IPS-11a (cell line): ENCODE results near the gene IL17RE.
"Not testable (repeated sequence)": the region's sequence is repeated elsewhere in the genome, so short reads cannot be mapped to it uniquely, and the experiment has no call there.

Source experiments
- H3K4me3 ChIP-seq: one replicate; pipeline ENCODE4 v1.5.1; 2013; ENCODE audit warnings: low read depth, low read length, control low read depth

Gene IL17RE

DNA sequence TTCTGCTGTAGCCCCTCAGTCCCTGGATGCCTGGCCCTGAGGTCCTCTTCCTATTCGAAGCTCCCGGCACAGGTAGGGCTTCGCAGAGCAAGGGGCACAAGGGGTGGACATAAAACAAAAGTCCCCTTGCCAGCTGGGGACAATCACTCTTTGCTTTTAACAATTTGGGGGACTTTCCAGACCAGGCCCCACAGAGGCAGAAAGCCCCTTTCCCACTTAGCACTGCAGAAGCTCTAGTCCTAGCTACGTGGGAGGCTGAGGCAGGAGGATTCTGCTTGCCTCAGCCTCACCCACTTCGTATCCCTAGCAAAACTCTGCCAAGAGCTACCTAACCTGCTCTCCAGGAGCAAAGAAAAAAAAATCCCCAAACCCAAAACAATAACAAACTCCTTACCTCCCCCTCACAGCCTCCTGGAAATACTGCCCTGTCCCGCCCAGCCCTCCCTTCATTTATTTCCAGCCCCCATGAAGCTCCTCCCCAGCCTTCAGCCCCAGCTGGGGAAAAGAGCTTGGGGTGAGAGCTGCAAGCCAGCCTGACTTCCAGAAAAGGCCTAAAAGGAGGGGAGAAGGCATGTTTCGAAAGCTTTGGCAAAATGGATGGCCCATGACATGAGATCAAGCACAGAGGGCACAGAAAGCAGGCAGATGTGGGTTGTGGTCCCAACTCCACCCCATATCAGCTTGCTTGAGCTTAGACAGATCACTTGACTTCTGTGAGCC is 22.7 kb upstream of the IL17RE start, which contains the start of gene CIDEC:
CIDEC (minus strand) TSS at position 424 of the 720 bp plus-strand sequence. CDS start 1,767 bp downstream, outside the sequence.
- H3K4me3 ChIP-seq, result no peak within 1 kb of the TSS

DNA sequence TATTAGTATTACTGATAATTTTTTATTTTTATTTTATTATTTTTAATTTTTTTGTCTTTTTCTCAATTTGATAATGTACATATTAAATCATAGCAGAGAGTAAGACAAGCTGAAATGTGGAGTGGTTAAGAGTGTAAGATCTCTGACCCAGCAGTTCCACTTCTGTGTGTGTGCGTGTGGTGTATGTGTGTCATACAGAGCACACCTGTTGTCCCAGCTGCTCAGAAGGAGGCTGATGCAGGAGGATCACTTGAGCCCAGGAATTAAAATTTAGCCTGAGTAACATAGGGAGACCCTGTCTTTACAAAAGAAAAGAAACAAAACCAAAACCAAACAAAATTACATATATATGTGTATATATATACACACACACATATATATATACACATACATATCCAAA is 21.2 kb upstream of the IL17RE start:
- H3K4me3 ChIP-seq, result no peak overlapping the region

DNA sequence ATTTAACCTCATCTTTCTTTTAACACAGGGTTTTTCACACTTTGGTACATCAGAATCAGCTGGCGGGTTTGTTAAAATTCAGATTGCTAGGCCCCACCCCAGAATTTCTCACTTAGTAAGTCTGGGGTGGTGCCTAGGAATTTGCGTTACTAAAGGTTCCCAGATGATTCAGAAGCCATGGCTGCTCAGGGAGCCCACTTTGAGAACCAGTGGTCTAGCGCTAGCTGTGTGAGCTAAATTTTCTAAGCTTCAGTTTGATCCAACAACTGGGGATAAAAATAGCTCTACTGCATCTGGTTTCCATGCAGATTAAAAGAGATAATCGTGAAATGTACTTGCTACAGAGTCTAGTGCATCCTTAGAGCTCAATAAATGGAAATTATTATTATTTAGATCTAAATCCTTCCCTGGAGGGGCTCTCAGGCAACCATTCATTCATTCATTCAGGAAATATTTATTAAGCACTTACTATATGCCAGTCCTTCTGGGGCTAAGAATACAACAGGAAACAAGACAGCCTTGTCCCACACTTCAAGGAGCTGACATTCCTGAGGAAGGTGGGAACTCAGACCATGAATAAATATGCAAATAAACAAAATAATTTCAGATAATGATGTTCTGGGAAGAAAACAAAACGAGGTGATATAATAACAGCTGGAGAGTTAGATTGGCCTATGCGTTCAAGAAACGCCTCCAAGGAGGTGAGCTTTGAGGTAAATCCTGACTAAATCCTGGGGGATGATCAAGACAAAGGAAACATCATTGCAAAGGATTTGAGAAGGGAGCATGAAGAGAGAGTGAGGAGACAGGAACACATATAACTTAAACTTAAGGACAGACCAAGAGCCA is 18.7 kb upstream of the IL17RE start:
- no peak overlapping the region for H3K4me3 ChIP-seq

DNA sequence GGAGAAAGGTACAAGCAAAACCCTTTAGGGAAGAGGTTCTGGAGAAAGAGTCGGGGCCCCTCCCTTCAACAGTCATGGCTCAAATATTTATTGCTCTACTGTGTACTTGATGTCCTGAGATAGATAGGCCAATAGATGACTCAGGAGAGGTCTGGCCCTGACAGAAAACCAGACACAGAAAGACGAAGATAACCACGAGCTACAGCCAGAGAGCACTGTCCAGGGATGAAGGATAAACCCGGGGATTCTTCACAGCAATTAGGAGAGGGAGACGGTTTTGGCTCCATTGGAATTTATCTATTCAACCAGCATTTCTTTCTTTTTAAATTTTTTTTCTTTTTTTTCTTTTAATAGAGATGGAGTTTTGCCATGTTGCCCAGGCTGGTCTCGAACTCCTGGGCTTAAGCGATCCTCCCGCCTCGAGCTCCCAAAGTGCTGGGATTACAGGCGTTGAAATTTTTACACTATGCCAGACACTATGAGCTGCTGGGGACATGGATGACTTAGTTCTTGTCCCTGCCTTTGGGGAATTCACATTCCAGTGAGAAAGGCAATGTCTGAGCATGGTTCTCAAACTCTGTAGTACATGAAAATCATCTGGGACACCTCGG is 18.0 kb upstream of the IL17RE start:
- no peak overlapping the region for H3K4me3 ChIP-seq

DNA sequence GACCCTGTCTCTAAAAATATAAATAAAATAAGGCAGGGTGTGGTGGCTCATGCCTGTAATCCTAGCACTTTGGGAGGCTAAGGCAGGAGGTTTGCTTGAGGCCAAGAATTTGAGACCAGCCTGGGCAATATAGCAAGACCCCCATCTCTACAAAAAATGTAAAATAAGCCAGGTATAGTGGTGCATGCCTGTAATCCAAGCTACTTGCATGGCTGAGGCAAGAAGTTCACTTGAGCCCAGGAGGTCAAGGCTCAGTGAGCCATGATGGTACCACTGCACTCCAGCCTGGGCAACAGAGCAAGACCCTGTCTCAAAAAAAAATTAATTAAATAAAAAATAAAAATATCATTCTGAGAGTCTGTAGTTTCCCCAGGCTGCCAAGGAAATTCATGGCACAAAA is 16.3 kb upstream of the IL17RE start:
- H3K4me3 ChIP-seq, result no peak overlapping the region

DNA sequence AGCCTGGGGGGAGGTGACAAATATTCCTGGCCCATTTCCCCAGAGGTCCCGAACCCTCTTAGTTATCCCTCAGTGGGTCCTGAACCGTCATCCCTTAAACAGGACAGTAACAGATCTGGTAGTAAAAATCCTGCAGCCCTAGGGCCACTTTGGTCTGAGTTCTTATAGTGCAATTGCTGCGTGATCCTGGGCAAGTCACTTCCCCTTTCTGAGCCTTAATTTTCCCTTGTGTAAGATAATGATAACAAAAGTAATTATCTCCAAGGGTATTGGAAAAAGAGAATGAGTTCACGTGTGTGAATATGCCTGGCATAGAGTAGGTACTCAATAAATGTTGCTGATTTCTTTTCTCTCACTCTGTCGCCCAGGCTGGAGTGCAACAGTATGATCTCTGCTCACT is 15.2 kb upstream of the IL17RE start:
- H3K4me3 ChIP-seq, result no peak overlapping the region

DNA sequence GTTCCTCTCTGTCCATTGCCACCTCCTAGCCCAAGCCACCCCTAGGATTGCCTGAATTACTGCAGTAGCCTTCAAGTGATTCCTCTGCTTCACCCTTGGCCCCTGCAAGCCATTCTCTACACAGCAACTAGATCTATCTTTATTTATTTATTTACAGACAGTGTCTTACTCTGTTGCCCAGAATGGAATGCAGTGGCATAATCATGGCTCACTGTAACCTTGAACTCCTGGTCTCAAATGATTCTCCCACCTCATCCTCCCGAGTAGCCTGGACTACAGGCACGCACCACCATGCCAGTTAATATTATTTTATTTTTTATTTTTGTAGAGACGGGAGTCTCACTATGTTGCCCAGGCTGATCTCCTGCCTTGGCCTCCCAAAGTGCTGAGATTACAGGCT is 14.1 kb upstream of the IL17RE start:
- H3K4me3 ChIP-seq, result no peak overlapping the region

DNA sequence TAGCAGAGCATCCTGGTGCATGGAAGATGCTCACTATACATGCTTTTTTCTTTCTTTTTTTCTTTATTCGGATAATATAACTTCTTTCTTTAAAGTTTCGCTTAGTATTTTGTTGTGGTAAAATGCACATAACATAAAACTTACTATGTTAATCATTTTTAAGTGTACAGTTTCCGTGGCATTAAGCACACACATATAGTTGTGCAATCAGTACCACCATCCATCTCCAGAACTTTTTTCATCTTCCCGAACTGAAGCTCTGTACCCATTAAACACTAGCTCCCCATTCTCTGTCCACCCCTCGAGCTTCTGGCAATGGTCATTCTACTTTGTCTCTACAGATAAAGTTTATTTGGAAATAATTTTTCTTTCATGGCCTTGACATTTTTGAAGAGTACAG is 13.2 kb upstream of the IL17RE start:
- no peak overlapping the region for H3K4me3 ChIP-seq

DNA sequence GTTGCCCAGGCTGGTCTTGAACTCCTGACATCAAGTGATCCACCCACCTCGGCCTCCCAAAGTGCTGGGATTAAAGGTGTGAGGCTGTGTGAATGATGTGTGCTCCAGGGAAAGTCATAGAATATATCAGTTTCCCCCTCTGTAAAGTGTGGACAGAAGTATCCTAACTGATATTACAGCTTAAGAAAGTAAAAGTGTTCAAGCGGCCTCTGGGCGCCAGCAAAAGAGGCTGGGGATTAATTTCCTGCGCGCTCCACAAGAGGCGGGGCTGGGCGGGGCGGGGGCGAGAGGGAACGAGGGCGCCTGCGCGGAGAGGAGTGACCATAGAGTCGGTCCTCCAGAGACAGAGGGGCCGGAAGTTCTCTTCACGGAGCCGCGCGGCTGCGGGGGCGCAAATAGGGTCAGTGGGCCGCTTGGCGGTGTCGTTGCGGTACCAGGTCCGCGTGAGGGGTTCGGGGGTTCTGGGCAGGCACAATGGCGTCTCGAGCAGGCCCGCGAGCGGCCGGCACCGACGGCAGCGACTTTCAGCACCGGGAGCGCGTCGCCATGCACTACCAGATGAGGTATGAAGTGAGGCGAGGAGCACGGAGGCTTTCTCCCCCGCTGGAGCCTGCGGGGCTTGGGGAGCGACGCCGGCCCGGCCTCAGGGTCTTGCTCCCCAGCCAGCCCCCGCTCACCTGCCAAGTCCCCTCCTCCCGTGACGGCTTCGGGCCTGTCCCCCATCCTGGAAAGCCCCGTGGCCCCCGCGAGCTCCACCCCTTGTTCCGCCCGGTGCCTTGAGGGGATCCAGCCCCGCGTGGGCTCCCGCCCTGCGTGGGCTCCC is 12.2 kb upstream of the IL17RE start, which contains the start of gene JAGN1:
JAGN1 (plus strand) TSS at position 362 of the 823 bp plus-strand sequence; CDS start at position 475, 113 bp downstream.
- peak within 1 kb of the TSS; percentile 92 for H3K4me3 ChIP-seq

DNA sequence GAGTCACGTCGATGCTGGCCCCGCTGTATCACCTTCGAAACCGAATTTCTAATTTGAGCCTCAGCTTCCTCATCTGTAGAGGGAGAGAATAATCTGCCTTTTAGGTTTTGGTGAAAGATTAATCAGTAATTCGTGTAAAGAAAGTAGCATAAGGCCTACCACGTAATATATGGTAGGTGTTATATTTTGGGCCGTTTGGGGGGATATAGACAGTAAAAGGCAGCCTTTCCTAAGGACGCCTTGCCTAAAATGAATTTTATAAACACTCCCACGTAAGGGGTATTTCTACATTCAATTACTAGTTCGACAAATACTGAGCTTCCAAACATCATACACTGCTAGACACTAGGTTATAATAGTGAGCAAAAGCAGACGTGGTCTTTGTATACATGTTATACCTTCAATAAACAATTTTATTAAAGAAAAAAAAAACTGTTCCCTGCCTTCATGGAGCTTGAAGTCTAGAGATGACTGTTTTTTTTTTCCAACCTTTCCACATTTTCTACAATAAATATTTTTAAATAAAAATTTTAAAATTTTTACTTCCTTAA is 11.5 kb upstream of the IL17RE start:
- peak overlapping the region; percentile 92 for H3K4me3 ChIP-seq

DNA sequence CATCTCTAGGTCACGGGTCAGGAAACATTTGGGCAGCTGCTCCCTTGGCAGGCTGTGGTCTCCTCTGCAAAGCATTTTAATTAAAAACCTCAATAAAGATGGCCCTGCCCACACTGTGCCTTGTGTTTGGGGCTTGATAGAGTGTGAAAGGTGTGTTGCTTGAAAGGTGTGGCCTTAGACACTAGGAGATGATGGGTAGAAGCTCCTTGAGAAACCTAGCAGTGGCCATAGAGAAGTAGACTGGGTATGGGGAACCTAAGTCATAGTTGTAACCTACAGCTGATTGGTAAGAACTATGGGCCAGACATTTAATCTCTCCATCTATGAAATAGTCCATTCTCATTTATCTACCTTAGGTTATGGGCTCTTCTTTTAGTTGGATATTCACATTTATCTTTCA is 8.9 kb upstream of the IL17RE start:
- H3K4me3 ChIP-seq, result no peak overlapping the region

DNA sequence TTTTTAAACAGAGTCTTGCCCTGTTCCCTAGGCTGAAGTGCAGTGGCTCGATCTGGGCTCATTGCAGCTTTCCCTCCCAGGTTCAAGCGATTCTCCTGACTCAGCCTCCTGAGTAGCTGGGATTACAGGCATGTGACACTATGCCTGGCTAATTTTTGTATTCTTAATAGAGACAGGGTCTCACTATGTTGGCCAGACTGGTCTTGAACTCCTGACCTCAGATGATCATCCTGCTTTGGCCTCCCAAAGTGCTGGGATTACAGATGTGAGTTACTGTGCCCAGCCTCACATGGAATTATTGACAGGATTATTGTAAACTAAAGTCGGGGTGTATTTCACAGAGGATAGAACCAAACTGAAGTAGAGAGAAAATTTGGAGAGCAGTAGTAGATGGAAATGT is 6.9 kb upstream of the IL17RE start:
- not testable (repeated sequence) for H3K4me3 ChIP-seq

DNA sequence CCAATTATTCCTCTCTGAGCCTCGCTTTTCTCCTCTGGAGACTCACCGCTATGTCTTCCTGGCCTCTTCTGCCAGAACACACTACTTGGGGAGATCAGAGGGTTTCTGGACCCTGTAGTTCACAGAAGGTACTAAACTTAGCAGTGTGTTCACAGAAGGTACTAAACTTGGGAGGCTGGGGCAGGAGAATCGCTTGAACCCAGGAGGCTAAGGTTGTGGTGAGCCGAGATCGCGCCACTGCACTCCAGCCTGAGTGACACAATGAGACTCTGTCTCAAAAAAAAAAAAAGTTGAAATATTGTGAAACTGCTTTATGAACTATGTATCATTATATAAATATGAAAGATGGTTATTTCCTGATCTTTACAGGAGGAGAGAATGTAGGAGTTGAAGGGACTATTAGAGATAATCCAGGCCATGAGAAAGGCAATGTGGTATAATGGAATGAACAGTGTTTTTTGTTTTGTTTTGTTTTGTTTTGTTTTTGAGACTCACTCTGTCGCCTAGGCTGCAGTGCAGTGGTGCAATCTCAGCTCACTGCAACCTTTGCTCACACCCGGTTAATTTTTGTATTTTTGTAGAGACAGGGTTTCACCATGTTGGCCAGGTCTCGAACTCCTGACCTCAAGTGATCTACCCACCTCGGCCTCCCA is 5.8 kb upstream of the IL17RE start:
- H3K4me3 ChIP-seq, result not testable (repeated sequence)

DNA sequence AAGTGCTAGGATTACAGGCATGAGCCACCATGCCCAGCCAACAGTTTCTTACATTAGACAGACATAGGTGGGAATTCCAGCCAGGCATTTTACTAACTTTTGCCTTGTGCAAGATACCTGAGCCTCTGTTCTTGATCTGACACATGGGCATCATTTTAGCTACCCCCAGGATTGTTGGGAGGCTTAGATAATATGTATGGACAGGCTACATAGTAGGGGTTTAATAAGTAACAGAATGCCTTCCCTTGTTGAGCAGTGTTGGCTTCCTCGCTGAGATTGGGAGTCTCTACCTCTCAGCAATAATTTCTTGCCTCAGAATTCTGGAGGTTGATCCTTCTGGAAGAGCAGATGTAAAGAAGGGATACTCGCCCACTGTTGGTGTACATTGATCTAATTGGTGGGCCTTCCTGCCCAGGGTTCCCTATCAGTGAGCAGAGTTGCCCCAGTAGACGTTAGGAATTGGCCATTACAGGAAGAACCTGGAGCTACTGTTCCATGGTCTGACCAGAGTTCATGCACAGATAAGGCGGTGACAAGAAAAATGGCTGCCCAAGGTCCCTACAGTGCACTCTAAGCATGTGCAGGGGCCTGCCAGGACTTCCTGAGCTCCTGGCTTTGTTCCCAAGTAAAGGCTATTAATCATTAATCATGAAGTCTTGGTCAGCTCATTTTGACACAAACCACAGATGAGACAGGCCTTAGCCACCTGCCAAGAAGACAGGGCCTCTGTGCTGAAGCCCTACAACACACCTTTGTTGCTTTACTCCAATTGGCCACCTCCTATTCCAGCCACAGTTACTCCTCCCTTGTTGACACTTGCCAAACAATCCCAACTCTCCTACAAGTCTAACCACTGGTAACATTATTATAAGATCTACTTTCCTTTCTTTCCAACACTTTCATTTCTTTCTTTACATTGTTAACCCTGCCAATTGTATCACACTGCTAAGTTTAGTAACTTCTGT is 5.0 kb upstream of the IL17RE start:
- H3K4me3 ChIP-seq, result no peak overlapping the region

DNA sequence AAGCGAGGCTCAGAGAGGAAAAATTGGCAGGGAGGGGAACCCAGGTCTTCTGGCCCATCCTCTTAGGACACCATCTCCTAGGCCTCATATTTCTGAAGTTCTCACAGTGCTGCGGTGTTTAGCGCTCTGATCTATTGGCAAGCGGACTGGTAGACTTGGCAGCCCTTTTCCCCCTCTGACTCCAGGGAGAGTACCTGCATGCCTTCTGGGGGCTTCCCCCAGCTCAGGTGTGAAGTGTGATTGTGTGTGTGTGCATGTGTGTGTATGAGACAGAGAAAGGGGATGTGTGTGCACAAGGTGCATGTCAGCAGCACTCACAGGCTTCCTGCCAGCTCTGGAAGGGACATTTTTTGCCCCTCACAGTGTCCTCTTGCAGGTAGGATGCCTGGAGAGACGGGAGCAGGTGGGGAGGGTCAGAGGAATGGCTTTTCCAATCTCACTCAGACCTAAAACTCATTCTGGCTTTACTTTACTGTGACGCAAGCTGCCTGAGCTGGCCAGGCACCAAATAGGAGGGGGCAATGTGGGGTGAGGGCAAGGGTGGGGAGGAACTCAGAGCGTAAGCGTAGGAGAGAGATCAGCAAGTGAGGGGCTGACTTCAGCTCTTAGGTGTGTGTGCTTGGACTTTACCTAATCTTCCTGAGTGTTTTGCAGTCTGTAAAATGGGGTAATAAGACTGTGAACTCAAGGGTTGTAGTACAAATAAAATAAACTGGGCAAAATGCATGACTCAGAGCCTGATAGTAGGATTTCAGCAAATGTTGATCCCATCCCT is 4.0 kb upstream of the IL17RE start:
- no peak overlapping the region for H3K4me3 ChIP-seq

DNA sequence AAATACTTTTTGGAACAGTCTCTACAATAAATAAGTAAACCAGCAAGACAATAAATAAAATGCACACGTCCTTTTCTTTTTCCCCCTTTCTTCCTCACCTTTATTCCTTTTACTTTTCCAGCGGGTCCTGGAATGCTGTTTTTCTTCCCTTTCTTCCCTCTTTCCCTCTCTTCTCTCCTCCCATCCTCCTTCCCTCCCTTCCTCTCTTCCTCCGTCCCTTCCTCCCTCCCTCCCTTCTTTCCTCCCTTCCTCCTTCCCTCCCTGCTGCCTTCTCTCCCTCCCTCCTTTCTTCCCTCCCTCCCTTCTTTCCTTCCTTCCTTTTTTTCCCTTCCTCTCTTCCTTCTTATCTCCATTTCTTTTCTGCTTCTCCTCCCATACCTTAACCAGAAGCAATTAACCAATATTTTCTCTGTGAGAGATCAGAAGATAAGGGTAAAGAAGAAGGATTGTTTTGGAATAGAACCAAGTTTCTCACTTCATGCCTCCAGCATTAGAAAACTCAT is 3.3 kb upstream of the IL17RE start:
- H3K4me3 ChIP-seq, result no peak overlapping the region

DNA sequence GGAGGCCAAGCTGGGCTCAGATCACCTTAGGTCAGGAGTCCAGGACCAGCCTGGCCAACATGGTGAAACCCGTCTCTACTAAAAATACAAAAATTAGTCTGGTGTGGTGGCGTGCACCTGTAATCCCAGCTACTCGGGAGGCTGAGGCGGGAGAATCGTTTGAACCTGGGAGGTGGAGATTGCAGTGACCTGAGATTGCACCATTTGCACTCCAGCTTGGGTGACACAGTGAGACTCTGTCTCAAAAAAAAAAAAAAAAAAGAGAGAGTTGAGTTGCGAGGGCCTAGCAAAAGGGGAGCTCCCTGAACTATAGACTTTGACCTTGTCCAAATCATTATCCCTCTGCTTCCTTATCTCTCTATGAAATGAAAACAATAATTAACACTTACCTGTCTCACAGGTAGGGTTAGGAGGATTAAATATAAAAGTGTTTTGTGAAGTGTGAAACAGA is 1.7 kb upstream of the IL17RE start:
- not testable (repeated sequence) for H3K4me3 ChIP-seq

DNA sequence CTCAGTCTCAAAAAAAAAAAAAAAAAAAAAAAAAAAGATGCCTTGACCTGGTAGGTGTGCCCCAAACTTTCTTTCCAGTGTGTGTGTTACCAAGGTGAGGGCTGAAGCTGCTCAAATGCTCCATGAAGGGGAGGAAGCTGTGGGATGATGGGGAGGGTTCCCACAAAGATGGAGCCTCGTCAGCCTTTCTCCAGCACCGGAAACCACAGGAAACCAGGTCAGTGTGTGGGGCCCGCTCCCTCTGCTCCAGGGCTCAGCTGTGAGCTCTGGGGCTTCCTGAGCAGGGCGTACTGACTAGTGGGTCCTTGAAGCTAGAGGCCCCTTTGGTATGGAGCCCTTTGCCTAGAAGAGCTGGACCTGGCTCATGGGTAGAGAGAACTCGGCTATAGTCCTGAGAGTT is 681 bp upstream of the IL17RE start:
- no peak overlapping the region for H3K4me3 ChIP-seq
